K562 (cell line): ENCODE measurements around the gene RNF112. TPM values are rescaled to one million over a fixed set of nuclear protein-coding genes. Genes with fewer than 3 reads are reported as not detected.

ENCODE experiments used
- REST ChIP-seq, 2 experiments: fragments of 450-650 bp; formaldehyde crosslinking in 1 of 2; IDR thresholded peaks; 2 replicates each; pipeline versions ENCODE4 v1.4.0 to v1.6.1; 2014 to 2020; ENCODE audit warnings: mild to moderate bottlenecking in 2 of 2, borderline replicate concordance in 1 of 2, low read depth in 1 of 2
- polyA plus RNA-seq, 8 experiments: library from polyadenylated mRNA; depleted of rRNA in 4 of 8; stranded (reverse) in 5 of 8; unstranded in 3 of 8; fragments of >200 nt; fragmentation: Nextera tagmentation in 2 of 8; fragmentation: Illumina TruSeq in 1 of 8; extraction: Ambion mirVana in 2 of 8; extraction: Trizol in 1 of 8; gene quantifications; 2 replicates each; pipeline versions ENCODE4 v1.2.1 to v1.2.3, GENCODE V29; 2011 to 2014; ENCODE audit warnings: inconsistent platforms in 1 of 8, missing spikeins in 1 of 8
- total RNA-seq, 7 experiments: library from RNA; depleted of rRNA in 6 of 7; stranded (reverse); fragments of >200 nt in 6 of 7; fragmentation: Illumina TruSeq in 2 of 7; extraction: Trizol in 2 of 7; gene quantifications; 2 replicates each; pipeline versions ENCODE4 v1.2.1 to v1.2.3, GENCODE V29; 2011 to 2021; ENCODE audit warnings: low replicate concordance in 1 of 7

The RNF112 gene
- total and polyA plus RNA-seq, 9 of the 15 experiments (the other 6 are each of a cell fraction or from before 2014, with no cell fraction given) = 0.05 TPM; not detected in 8

DNA sequence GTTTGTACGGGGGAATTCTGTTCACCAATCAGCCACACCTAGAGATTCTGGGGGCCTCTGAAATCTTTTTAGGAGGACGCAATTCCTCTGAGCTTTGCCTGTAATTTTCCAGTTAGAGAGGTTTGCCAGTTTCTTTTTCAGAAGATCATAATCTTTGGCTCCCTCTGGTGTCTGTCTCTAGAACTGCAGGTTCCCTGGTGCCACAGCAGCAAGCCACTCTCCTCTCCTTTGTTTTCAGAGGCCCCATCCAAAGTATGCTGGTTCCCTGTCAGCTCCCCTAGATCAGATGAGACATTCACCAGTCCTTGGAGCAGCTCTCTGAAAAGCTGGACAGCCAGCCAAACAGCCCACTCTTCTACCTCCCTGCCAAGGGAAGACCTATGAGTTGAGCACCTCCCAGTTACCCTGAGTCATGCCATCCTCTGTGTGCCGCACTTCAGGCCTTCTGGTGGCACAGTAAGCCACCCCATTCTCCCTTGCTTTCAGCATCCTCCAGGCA, 36.1 kb downstream of the RNF112 start (continued):
- TF ChIP-seq REST (IDR thresholded peaks at IDR 0.05; ENCODE audit: borderline replicate concordance) (peak; percentile 81), REST (CRISPR knock-in tag; IDR thresholded peaks at IDR 0.05; ENCODE audit: low read depth) (no peak)
- TF ChIP-seq, all 486 proteins: peak for 6
